GM18861 (cell line): ENCODE measurements around the gene MEIS2.

ENCODE experiments used
- ATAC-seq: cut with Tn5 transposase; IDR thresholded peaks from one replicate; pipeline ENCODE4 v1.9.1; 2021; ENCODE audit not compliant: unreplicated experiment

MEIS2 gene

GRCh38 chr15:36880913-36881460 lies 219.4 kb downstream of the MEIS2 start:
- no peak for ATAC-seq

GRCh38 chr15:36880224-36880912 lies 220.0 kb downstream of the MEIS2 start:
- ATAC-seq: no peak

DNA sequence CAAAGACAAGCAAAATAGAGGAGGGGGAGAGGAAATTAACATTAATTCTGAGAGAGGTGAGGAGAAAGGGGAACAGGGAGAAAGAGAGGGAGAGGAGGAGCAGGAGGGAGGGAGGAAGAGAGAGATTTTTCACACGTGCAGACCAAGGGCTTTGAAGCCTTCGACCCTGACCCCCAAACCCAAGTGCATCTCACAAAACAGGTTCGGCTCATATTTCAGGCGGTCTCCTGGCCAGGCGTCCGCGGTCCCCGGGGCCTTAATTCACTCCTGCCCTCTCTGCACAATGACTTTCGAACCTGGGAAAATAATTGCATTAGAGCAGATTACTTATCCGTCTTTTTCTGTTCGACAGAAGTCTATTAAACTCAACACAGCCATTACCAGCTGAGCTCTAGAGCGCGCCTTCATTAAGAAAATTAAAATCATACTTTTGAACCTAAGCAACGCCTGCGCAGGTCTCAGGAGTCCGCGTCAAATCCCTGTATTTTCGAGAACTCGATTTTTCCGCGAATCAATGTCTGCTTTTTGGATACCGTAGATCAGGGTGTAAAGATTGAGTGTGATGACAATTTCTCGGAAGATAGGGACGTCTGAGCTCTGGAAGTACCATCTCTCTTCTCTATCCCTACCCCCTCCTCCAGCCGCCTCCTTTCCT lies 220.7 kb downstream of the MEIS2 start:
- no peak for ATAC-seq

DNA sequence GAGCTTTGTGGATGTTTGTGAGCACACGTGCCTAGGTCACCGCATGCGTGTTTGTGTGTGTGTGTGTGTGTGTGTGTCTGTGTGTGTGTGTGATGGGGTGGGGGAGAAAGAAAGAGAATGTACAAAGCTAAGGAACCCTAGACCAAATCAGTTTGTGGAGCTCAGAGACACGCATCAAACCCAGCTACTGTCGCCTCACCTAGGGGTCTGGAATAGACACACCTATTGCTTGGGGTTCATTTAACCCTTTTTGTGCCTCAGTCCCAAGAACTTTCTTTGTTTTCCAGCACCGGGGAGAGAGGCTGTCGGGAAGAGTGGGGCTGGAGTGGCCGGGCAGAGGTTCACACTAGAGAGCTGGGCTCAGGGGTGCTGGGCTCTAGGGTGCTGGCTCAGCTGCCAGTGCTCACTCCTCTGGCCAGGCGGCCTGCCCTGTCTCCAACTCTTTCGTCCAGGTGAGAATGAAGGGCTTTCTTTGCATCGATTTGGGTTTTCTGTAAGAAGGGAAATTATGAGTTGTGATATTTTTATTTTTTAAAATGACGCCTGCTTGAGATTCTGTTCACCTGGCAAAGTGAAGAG lies 221.6 kb downstream of the MEIS2 start:
- no peak for ATAC-seq

GRCh38 chr15:36877796-36878683 lies 222.3 kb downstream of the MEIS2 start:
- no peak for ATAC-seq

DNA sequence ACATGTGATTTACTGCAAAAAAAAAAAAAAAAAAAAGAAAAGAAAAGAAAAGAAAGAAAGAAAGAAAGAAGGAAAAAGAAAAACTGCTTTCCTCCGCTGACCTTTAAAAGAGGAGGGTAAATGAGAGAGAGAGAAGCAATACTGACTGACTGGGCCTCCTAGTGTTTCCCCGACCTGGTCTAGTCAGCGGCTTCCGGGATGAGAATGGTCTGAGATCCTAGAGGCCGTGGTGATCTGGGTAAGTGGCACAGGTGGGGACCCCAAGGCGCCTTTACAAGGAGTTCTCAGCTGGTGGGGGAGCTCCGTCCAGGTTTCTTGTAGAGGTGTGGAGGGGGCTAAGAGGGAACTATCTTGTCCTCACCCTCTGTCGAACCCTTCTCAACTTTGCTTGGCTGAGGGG lies 223.1 kb downstream of the MEIS2 start:
- no peak for ATAC-seq

GRCh38 chr15:36875740-36876334 lies 224.5 kb downstream of the MEIS2 start:
- no peak for ATAC-seq

DNA sequence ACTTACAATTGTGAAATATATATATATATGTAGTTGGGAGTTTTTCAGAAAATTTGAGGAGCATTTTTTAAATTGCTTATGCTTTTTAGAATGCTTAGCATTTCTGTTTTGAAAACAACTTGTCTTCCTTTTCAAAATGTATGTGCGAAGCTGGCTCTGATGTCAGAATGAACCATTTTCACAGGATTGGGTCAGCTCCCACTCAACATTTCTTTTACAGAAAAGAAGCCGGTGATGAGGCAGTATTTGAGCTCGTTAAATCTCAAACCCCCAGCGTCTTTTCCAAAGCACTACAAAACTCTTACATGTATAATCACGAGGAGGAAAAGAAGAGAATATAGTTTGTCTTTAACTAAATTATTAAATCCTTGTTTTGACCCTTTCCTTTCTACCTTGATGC lies 225.4 kb downstream of the MEIS2 start:
- no peak for ATAC-seq

- no peak for ATAC-seq
Measured at GRCh38 chr15:36867436-36867835, 232.9 kb downstream of the MEIS2 start.

- ATAC-seq: no peak
Measured at GRCh38 chr15:36866896-36867295, 233.5 kb downstream of the MEIS2 start.

DNA sequence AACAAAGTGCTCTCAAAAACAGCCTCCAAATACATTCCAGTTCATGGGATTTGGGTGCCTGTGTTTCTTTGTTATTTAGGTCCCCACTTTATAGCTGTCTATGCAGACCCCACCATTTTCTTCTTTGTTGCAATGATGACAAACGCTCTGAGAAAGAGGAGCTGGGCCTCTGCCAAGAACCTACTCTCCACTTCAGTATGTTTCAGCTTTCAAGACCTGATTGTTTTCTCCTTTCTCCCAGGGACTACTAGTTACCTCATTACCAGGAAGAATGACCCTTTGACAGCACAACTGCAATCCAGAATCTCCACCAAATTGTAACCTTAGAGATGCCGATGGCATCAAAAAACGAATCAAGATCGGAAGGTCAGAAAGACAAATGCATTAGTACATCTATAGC lies 236.8 kb downstream of the MEIS2 start:
- no peak for ATAC-seq

GRCh38 chr15:36860792-36861191 lies 239.6 kb downstream of the MEIS2 start:
- no peak for ATAC-seq

DNA sequence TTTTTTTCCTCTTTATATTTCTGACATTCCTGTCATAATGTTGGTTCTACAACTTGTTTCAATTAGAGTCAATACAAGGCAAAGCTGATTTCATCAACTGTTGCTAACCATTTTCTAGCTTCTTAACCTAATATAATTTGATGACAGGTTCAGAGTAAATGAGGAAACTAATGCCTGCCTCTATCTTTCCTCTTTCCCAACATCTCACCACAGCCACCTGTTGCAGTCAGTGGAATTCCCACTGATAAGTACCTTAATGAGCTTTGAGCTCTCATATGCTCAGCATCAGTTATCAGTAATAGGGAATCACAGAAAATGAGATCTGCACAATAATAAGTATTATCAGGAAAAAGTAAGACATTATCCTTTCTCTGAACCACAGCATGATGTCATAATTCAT lies 241.9 kb downstream of the MEIS2 start:
- ATAC-seq: no peak

- ATAC-seq: no peak
Measured at GRCh38 chr15:36856339-36856973, 243.9 kb downstream of the MEIS2 start.

GRCh38 chr15:36850864-36851263 lies 249.5 kb downstream of the MEIS2 start:
- no peak for ATAC-seq

DNA sequence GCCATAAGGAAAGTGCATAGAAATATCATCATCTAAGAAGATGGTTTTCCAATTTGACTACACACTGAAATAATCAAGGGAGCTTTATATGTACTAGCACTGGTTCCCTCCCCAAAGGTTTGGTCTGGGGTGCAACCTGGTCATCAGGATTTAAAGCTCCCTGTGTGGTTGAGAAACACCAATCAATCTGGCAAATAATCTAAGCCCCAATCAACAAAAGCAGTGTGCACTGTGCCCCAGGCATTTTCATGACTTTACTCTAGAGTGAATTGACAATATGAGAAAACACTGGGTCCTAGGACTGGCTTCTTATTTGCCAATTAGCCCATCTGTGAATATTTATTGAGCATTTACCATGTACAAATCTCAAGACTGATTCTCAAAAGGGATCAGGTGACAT lies 255.1 kb downstream of the MEIS2 start:
- no peak for ATAC-seq

- no peak for ATAC-seq
Measured at GRCh38 chr15:36844534-36844998, 255.8 kb downstream of the MEIS2 start.

DNA sequence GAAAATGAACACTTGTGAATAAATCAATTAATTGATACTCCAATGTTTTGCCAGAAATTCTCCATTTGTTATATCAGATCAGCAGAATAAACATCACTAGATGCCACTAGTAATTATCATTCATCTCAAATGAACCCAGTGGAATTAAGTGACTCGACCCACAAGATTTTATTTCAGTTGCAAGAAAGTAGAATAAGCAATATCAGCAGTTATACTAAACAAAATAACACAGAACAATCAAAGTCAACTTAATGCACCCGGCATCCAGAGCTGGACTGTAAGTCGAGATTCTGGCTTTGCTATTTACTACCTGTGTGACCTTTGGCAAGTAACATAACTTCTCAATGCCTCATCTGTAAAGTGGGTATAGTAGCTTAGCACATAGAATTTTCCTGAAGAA lies 256.5 kb downstream of the MEIS2 start:
- no peak for ATAC-seq

DNA sequence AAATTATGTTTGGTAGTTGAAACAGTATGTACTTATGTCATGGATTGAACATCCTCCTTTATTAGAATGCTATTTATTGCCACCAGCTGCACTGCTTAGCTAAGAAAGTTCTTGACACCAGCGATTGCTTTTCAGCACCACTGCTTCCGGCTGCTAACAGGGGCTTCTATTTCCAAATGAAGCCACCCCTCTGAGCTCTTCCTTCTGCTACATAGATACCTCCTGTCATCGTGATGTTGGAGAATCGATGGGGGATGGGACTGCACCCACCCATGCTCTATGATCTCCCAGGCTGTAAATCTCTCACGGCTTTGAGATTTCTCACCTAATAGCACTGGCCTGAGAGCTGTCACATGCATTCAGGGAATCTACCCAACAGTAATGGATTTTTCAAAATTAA lies 259.2 kb downstream of the MEIS2 start:
- no peak for ATAC-seq
